Body of pancreas (tissue), 4 donors: ENCODE results near the gene EMILIN2. TPM values are rescaled to one million over a fixed set of nuclear protein-coding genes. Genes with fewer than 3 reads are reported as not detected.

ENCODE experiments used
- ATAC-seq: fragments of 150-250 bp; one replicate; pipeline ENCODE4 v1.9.1; 2016
- DNase-seq, 4 donors: peaks; one replicate each; pipeline ENCODE4 v3.0.0-alpha.2; 2019
- H3K27ac ChIP-seq, 4 donors: fragments of 200-600 bp; sonication (generic); 1 replicate in 3 of 4; 2 replicates in 1 of 4; pipeline versions ENCODE4 v1.5.1 to v1.6.1; 2016 to 2019; ENCODE audit warnings: mild to moderate bottlenecking in 1 of 4, mixed read lengths in 1 of 4, moderate library complexity in 1 of 4
- H3K27me3 ChIP-seq, 2 donors: fragments of 200-600 bp; sonication (generic); one replicate each; pipeline ENCODE4 v1.6.0; 2016; ENCODE audit warnings: mild to moderate bottlenecking in 1 of 2
- H3K36me3 ChIP-seq, 2 donors: fragments of 200-600 bp; sonication (generic); replicated peaks in 1 of 2; 2 replicates each; pipeline ENCODE4 v1.5.1; 2016; ENCODE audit warnings: low read depth in 2 of 2; ENCODE audit not compliant: insufficient read depth in 1 of 2
- H3K4me1 ChIP-seq: fragments of 200-600 bp; sonication (generic); one replicate; pipeline ENCODE4 v1.6.0; 2016
- H3K4me3 ChIP-seq, 2 donors: fragments of 200-600 bp; sonication (generic); 1 replicate in 1 of 2; 2 replicates in 1 of 2; pipeline ENCODE4 v1.5.1; 2016 to 2019
- H3K9me3 ChIP-seq, 3 donors: fragments of 200-600 bp; sonication (generic); 1 replicate in 2 of 3; 2 replicates in 1 of 3; pipeline ENCODE4 v1.5.1; 2016
- CTCF ChIP-seq, 7 experiments: fragments of 450-650 bp in 4 of 7; fragments of 200-600 bp in 3 of 7; sonication (generic) in 3 of 7; IDR thresholded peaks; one replicate each; pipeline ENCODE4 v1.5.1; 2016 to 2019; ENCODE audit warnings: antibody characterized with exemption in 7 of 7
- POLR2A ChIP-seq, 3 donors: fragments of 450-650 bp; IDR thresholded peaks; one replicate each; pipeline ENCODE4 v1.6.1; 2016; ENCODE audit warnings: antibody characterized with exemption in 3 of 3, mild to moderate bottlenecking in 2 of 3
- WGBS, 2 donors: methylation state at CpG; one replicate each; pipeline ENCODE4 v1.1.5; 2017; 5-methylcytosine and 5-hydroxymethylcytosine counted together
- intact Hi-C: fragments of 100-400 bp; cut with DNase I; formaldehyde crosslinking; loops from one replicate; pipeline ENCODE4 v1.15.1; 2023
- total RNA-seq, 2 donors: library from RNA; depleted of rRNA; stranded (reverse); fragments of >200 nt; gene quantifications; one replicate each; pipeline ENCODE4 v1.1.0, GENCODE V29; 2016

The EMILIN2 gene
- total RNA-seq, 2 donors from 2014 or later: 2.0 to 3.1 TPM

- H3K27ac ChIP-seq: no peak overlapping the region
- WGBS, 2 donors: 87 to 92% methylated on average over 10 to 13 of the region's 13 CpGs
- no peak for TF ChIP-seq POLR2A (IDR thresholded peaks at IDR 0.05)
- TF ChIP-seq CTCF (IDR thresholded peaks at IDR 0.05): no peak
- intact Hi-C loops: loop anchor here (10.0 kb wide), 1 partner anchor 56 kb away; no protein-coding TSS in a partner anchor
- H3K27me3 ChIP-seq: peaks cover 0 to 9% of the 10 kb centered on the region in 2 donors
- no peak overlapping the region for H3K4me3 ChIP-seq
- H3K4me1 ChIP-seq: peaks cover 20% of the 10 kb centered on the region
- no peaks in the 10 kb centered on the region for H3K9me3 ChIP-seq
- H3K36me3 ChIP-seq: no peaks in the 10 kb centered on the region
- DNase-seq: no peak
- no peak for ATAC-seq
Measured at GRCh38 chr18:2910751-2911425, 64.1 kb downstream of the EMILIN2 start.

GRCh38 chr18:2911533-2911932 is 64.7 kb downstream of the EMILIN2 start:
- Histone ChIP-seq H3K9me3 (no peaks in the 10 kb centered on the region), H3K27me3 (peaks cover 0 to 3% of the 10 kb centered on the region in 2 donors), H3K36me3 (no peaks in the 10 kb centered on the region), H3K4me3 (no peak overlapping the region), H3K27ac (no peak overlapping the region), H3K4me1 (peaks cover 14% of the 10 kb centered on the region)
- 85 to 86% methylated on average over 2 to 4 of the region's 4 CpGs for WGBS, 2 donors
- no peak for TF ChIP-seq POLR2A (IDR thresholded peaks at IDR 0.05)
- TF ChIP-seq CTCF (IDR thresholded peaks at IDR 0.05): no peak
- no peak for DNase-seq
- intact Hi-C loops: loop anchor here (10.0 kb wide), 1 partner anchor 57 kb away; no protein-coding TSS in a partner anchor
- ATAC-seq: no peak

- H3K27ac ChIP-seq: no peak overlapping the region
- DNase-seq (no peak), ATAC-seq (no peak)
- TF ChIP-seq POLR2A (IDR thresholded peaks at IDR 0.05): no peak
- TF ChIP-seq CTCF (IDR thresholded peaks at IDR 0.05): no peak
- H3K36me3 ChIP-seq: no peaks in the 10 kb centered on the region
- H3K4me1 ChIP-seq: peaks cover 12% of the 10 kb centered on the region
- intact Hi-C loops: loop anchor here (10.0 kb wide), 1 partner anchor 58 kb away; no protein-coding TSS in a partner anchor
- no peaks in the 10 kb centered on the region for H3K27me3 ChIP-seq
- H3K9me3 ChIP-seq: no peaks in the 10 kb centered on the region
- no peak overlapping the region for H3K4me3 ChIP-seq
- WGBS, 2 donors: 92 to 94% methylated on average over 17 to 23 of the region's 29 CpGs
Measured at GRCh38 chr18:2912357-2913299, 65.8 kb downstream of the EMILIN2 start.

GRCh38 chr18:2913398-2914005 is 66.7 kb downstream of the EMILIN2 start:
- Histone ChIP-seq H3K4me1 (peaks cover 10% of the 10 kb centered on the region), H3K27me3 (no peaks in the 10 kb centered on the region), H3K4me3 (no peak overlapping the region), H3K36me3 (no peaks in the 10 kb centered on the region), H3K9me3 (no peaks in the 10 kb centered on the region), H3K27ac (no peak overlapping the region)
- intact Hi-C loops: loop anchor here (10.0 kb wide), 1 partner anchor 59 kb away; no protein-coding TSS in a partner anchor
- WGBS, 2 donors: 85 to 87% methylated on average over 9 to 17 of the region's 17 CpGs
- ATAC-seq (no peak), DNase-seq (no peak)
- TF ChIP-seq POLR2A (IDR thresholded peaks at IDR 0.05) (no peak), CTCF (IDR thresholded peaks at IDR 0.05) (no peak)
